ENCODE measurements around the gene ELMO1.

The ELMO1 gene

GRCh38 chr7:36871863-36872262 is 576.8 kb downstream of the ELMO1 start:
- Histone ChIP-seq H3K27ac (ENCODE audit: low read depth, low read length) (peak overlapping the region; percentile 9), H4K91ac (ENCODE audit: low read depth, low read length) (peak overlapping the region; percentile 49), H3K4ac (ENCODE audit: low read depth, low read length) (no peak overlapping the region), H3K4me1 (ENCODE audit: control insufficient read depth in 1 of 2, insufficient read depth in 2 of 2, low read length in 2 of 2) (peaks cover 9 to 25% of the 10 kb centered on the region in 2 experiments), H2AK5ac (ENCODE audit: low read length) (no peak overlapping the region), H3K4me3 (ENCODE audit: low read depth, low read length) (no peak overlapping the region), H3K23ac (ENCODE audit: low read length) (no peak overlapping the region), H3K4me2 (ENCODE audit: low read length) (no peak overlapping the region), H3K79me1 (ENCODE audit: low read length) (peaks cover 16% of the 10 kb centered on the region), H2BK120ac (ENCODE audit: insufficient read depth, low read length, poor library complexity) (peak overlapping the region; percentile 49), H4K8ac (ENCODE audit: low read depth, low read length) (peak overlapping the region; percentile 30), H2BK12ac (ENCODE audit: low read length) (no peak overlapping the region), H3K9ac (ENCODE audit: low read length) (no peak overlapping the region), H4K12ac (ENCODE audit: low read depth, low read length) (no peak overlapping the region), H3K14ac (ENCODE audit: low read length) (no peak overlapping the region), H3K36me3 (ENCODE audit: control insufficient read depth in 1 of 2, insufficient read depth in 2 of 2, low read length in 2 of 2) (peaks cover 2 to 11% of the 10 kb centered on the region in 2 experiments), H3K9me3 (ENCODE audit: insufficient read depth, low read depth, low read length) (no peaks in the 10 kb centered on the region), H2AFZ (ENCODE audit: insufficient read depth, low read length, poor library complexity) (no peak overlapping the region), H3K18ac (ENCODE audit: low read length) (no peak overlapping the region), H3K27me3 (ENCODE audit: insufficient read depth, low read length) (no peaks in the 10 kb centered on the region), H3K79me2 (ENCODE audit: control insufficient read depth, insufficient read depth, low read length, poor library complexity) (no peaks in the 10 kb centered on the region), H2BK5ac (ENCODE audit: low read depth, low read length, poor library complexity) (no peak overlapping the region)
- peak in 1 of 2 donors; percentile 39 for DNase-seq

GRCh38 chr7:36871355-36871738 is 577.3 kb downstream of the ELMO1 start:
- H3K79me2 ChIP-seq (ENCODE audit: control insufficient read depth, insufficient read depth, low read length, poor library complexity) = no peaks in the 10 kb centered on the region
- H2BK5ac ChIP-seq (ENCODE audit: low read depth, low read length, poor library complexity) = peak overlapping the region; percentile 71
- H3K23ac ChIP-seq (ENCODE audit: low read length) = no peak overlapping the region
- no peak overlapping the region for H3K4ac ChIP-seq (ENCODE audit: low read depth, low read length)
- H3K27ac ChIP-seq (ENCODE audit: low read depth, low read length) = peak overlapping the region; percentile 76
- peaks cover 13% of the 10 kb centered on the region for H3K79me1 ChIP-seq (ENCODE audit: low read length)
- H2BK120ac ChIP-seq (ENCODE audit: insufficient read depth, low read length, poor library complexity) = peak overlapping the region; percentile 57
- no peak overlapping the region for H3K14ac ChIP-seq (ENCODE audit: low read length)
- no peaks in the 10 kb centered on the region for H3K9me3 ChIP-seq (ENCODE audit: insufficient read depth, low read depth, low read length)
- H3K9ac ChIP-seq (ENCODE audit: low read length) = no peak overlapping the region
- DNase-seq = peak in 1 of 2 donors; percentile 3
- no peak overlapping the region for H2AK5ac ChIP-seq (ENCODE audit: low read length)
- H3K4me1 ChIP-seq (ENCODE audit: control insufficient read depth in 1 of 2, insufficient read depth in 2 of 2, low read length in 2 of 2) = peaks cover 9 to 22% of the 10 kb centered on the region in 2 experiments
- H3K36me3 ChIP-seq (ENCODE audit: control insufficient read depth in 1 of 2, insufficient read depth in 2 of 2, low read length in 2 of 2) = peaks cover 2 to 8% of the 10 kb centered on the region in 2 experiments
- H3K4me3 ChIP-seq (ENCODE audit: low read depth, low read length) = no peak overlapping the region
- no peaks in the 10 kb centered on the region for H3K27me3 ChIP-seq (ENCODE audit: insufficient read depth, low read length)
- no peak overlapping the region for H4K91ac ChIP-seq (ENCODE audit: low read depth, low read length)
- H2AFZ ChIP-seq (ENCODE audit: insufficient read depth, low read length, poor library complexity) = no peak overlapping the region
- H3K4me2 ChIP-seq (ENCODE audit: low read length) = no peak overlapping the region
- H4K12ac ChIP-seq (ENCODE audit: low read depth, low read length) = no peak overlapping the region
- H4K8ac ChIP-seq (ENCODE audit: low read depth, low read length) = no peak overlapping the region
- H3K18ac ChIP-seq (ENCODE audit: low read length) = no peak overlapping the region
- no peak overlapping the region for H2BK12ac ChIP-seq (ENCODE audit: low read length)
- no CpG with 5 or more reads among the region's 1 CpG for WGBS (ENCODE audit: extremely low coverage, insufficient coverage, insufficient read length)

- Histone ChIP-seq H4K8ac (ENCODE audit: low read depth, low read length) (no peak overlapping the region), H3K27ac (ENCODE audit: low read depth, low read length) (peak overlapping the region; percentile 76), H2AFZ (ENCODE audit: insufficient read depth, low read length, poor library complexity) (no peak overlapping the region), H2BK12ac (ENCODE audit: low read length) (no peak overlapping the region), H3K9me3 (ENCODE audit: insufficient read depth, low read depth, low read length) (no peaks in the 10 kb centered on the region), H3K4me3 (ENCODE audit: low read depth, low read length) (no peak overlapping the region), H3K36me3 (ENCODE audit: control insufficient read depth in 1 of 2, insufficient read depth in 2 of 2, low read length in 2 of 2) (peaks cover 2 to 8% of the 10 kb centered on the region in 2 experiments), H3K18ac (ENCODE audit: low read length) (no peak overlapping the region), H3K79me1 (ENCODE audit: low read length) (peaks cover 13% of the 10 kb centered on the region), H3K27me3 (ENCODE audit: insufficient read depth, low read length) (no peaks in the 10 kb centered on the region), H3K4me2 (ENCODE audit: low read length) (no peak overlapping the region), H3K23ac (ENCODE audit: low read length) (no peak overlapping the region), H3K4ac (ENCODE audit: low read depth, low read length) (no peak overlapping the region), H3K79me2 (ENCODE audit: control insufficient read depth, insufficient read depth, low read length, poor library complexity) (no peaks in the 10 kb centered on the region), H3K4me1 (ENCODE audit: control insufficient read depth in 1 of 2, insufficient read depth in 2 of 2, low read length in 2 of 2) (peaks cover 8 to 20% of the 10 kb centered on the region in 2 experiments), H2BK120ac (ENCODE audit: insufficient read depth, low read length, poor library complexity) (no peak overlapping the region), H2AK5ac (ENCODE audit: low read length) (no peak overlapping the region), H3K14ac (ENCODE audit: low read length) (no peak overlapping the region), H3K9ac (ENCODE audit: low read length) (no peak overlapping the region), H2BK5ac (ENCODE audit: low read depth, low read length, poor library complexity) (no peak overlapping the region), H4K91ac (ENCODE audit: low read depth, low read length) (no peak overlapping the region), H4K12ac (ENCODE audit: low read depth, low read length) (no peak overlapping the region)
- no CpG with 5 or more reads among the region's 1 CpG for WGBS (ENCODE audit: extremely low coverage, insufficient coverage, insufficient read length)
- DNase-seq = peak in 1 of 2 donors; percentile 57
Measured at GRCh38 chr7:36870625-36871354, 577.9 kb downstream of the ELMO1 start.

DNA sequence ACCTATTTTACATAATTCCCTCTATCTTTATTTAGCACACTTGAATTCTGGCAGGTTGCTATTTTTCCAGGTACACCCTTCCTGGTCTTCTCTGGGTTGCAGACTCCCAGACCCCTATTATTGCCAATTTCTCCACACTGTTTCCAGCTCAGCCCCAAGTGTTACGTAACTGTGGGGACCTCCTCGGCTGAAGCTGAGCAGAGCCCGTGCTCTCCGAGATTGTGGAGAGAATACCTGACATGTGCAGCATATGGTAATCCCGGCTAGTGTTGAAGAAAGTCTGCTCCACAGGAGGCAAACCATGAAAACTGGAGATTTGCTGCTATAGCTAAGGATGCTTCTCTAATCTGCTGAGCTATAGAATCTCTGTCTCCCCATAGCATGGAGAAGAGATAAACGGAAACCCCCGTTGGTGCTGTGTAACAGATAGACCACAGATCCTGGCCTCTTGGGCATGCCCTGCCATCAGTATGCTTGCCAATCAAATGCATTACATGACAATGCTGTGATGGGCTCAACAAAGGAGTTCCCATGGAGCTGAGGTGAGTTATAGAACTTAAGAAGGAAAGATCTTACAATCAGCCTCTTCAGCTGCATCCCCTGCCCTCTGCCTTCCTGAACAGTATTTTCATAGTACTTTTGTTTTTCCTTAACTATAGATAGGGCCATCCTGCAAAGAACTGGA is 579.8 kb downstream of the ELMO1 start:
- Histone ChIP-seq H4K12ac (ENCODE audit: low read depth, low read length) (no peak overlapping the region), H3K79me2 (ENCODE audit: control insufficient read depth, insufficient read depth, low read length, poor library complexity) (no peaks in the 10 kb centered on the region), H2BK5ac (ENCODE audit: low read depth, low read length, poor library complexity) (no peak overlapping the region), H3K18ac (ENCODE audit: low read length) (no peak overlapping the region), H3K14ac (ENCODE audit: low read length) (no peak overlapping the region), H3K9ac (ENCODE audit: low read length) (no peak overlapping the region), H2AFZ (ENCODE audit: insufficient read depth, low read length, poor library complexity) (no peak overlapping the region), H2AK5ac (ENCODE audit: low read length) (no peak overlapping the region), H3K36me3 (ENCODE audit: control insufficient read depth in 1 of 2, insufficient read depth in 2 of 2, low read length in 2 of 2) (peaks cover 2 to 6% of the 10 kb centered on the region in 2 experiments), H3K4me1 (ENCODE audit: control insufficient read depth in 1 of 2, insufficient read depth in 2 of 2, low read length in 2 of 2) (peaks cover 12 to 22% of the 10 kb centered on the region in 2 experiments), H3K4me2 (ENCODE audit: low read length) (no peak overlapping the region), H2BK12ac (ENCODE audit: low read length) (peak overlapping the region; percentile 29), H3K4ac (ENCODE audit: low read depth, low read length) (no peak overlapping the region), H3K4me3 (ENCODE audit: low read depth, low read length) (no peak overlapping the region), H3K79me1 (ENCODE audit: low read length) (peaks cover 19% of the 10 kb centered on the region), H4K91ac (ENCODE audit: low read depth, low read length) (peak overlapping the region; percentile 13), H2BK120ac (ENCODE audit: insufficient read depth, low read length, poor library complexity) (no peak overlapping the region), H4K8ac (ENCODE audit: low read depth, low read length) (peak overlapping the region; percentile 23), H3K27ac (ENCODE audit: low read depth, low read length) (no peak overlapping the region), H3K9me3 (ENCODE audit: insufficient read depth, low read depth, low read length) (no peaks in the 10 kb centered on the region), H3K23ac (ENCODE audit: low read length) (no peak overlapping the region), H3K27me3 (ENCODE audit: insufficient read depth, low read length) (no peaks in the 10 kb centered on the region)
- no peak for DNase-seq
- no CpG with 5 or more reads among the region's 7 CpGs for WGBS (ENCODE audit: extremely low coverage, insufficient coverage, insufficient read length)

Data from trophoblast cell (in vitro differentiated cells and primary cell).